ENCODE results near the gene RAB3B. TPM values are rescaled to one million over a fixed set of nuclear protein-coding genes. Genes with fewer than 3 reads are reported as not detected.

Gene RAB3B
- total and polyA plus RNA-seq, 9 of the 15 experiments (the other 6 are each of a cell fraction or from before 2014, with no cell fraction given): 0.07 to 0.47 (median 0.27) TPM

GRCh38 chr1:51878616-51879336 lies 111.7 kb downstream of the RAB3B start, which contains the start of gene NRDC (continued):
- TF ChIP-seq CREB3 (tag; conservative IDR thresholded peaks at IDR 0.05; ENCODE audit: low read depth) (no peak), EGR1 (conservative IDR thresholded peaks at IDR 0.05) (peak; percentile 68), ATF3 (IDR thresholded peaks at IDR 0.05) (peak; percentile 81), ATF3 (CRISPR knock-in tag; conservative IDR thresholded peaks at IDR 0.05) (no peak), RFX7 (CRISPR knock-in tag; IDR thresholded peaks at IDR 0.05) (no peak), LARP7 (IDR thresholded peaks at IDR 0.05) (no peak), ZNF639 (CRISPR knock-in tag; conservative IDR thresholded peaks at IDR 0.05 in 1 of 2, IDR thresholded peaks at IDR 0.05 in 1 of 2) (peak in 1 of 2 experiments; percentile 82; a peak in 2 of 4 replicates), TEAD1 (CRISPR knock-in tag; IDR thresholded peaks at IDR 0.05) (peak; percentile 41 to 57; a peak in 3 of 4 replicates), BRCA1 (IDR thresholded peaks at IDR 0.05) (no peak), BRCA1 (CRISPR knock-in tag; IDR thresholded peaks at IDR 0.05) (no peak), ELK3 (CRISPR knock-in tag; IDR thresholded peaks at IDR 0.05) (no peak), KLF13 (tag; IDR thresholded peaks at IDR 0.05; ENCODE audit: borderline replicate concordance, low read depth) (peak; percentile 60; the same call in 1 of the 2 replicates), TCF7L2 (IDR thresholded peaks at IDR 0.05; ENCODE audit: low read depth, low read length) (no peak)
- TF ChIP-seq, protein P1, sequence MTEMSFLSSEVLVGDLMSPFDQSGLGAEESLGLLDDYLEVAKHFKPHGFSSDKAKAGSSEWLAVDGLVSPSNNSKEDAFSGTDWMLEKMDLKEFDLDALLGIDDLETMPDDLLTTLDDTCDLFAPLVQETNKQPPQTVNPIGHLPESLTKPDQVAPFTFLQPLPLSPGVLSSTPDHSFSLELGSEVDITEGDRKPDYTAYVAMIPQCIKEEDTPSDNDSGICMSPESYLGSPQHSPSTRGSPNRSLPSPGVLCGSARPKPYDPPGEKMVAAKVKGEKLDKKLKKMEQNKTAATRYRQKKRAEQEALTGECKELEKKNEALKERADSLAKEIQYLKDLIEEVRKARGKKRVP (CRISPR knock-in tag; IDR thresholded peaks at IDR 0.05): 0 out of 2 replicates have a peak, but pooled peaks have one; percentile 13
